Keratinocyte (primary cell): ENCODE data around the gene NANOS3. TPM values are rescaled to one million over a fixed set of nuclear protein-coding genes. Genes with fewer than 3 reads are reported as not detected.

Source experiments
- DNase-seq: peaks from one replicate; pipeline ENCODE4 v3.0.0-alpha.2; 2011; ENCODE audit warnings: low read depth, missing footprints, low spot score
- FAIRE-seq: peaks from 2 replicates; lab custom pipeline; 2011; peaks lifted over from hg19 to GRCh38; lab: Jason Lieb, UNC
- H2AFZ ChIP-seq: 2 replicates; pipeline ENCODE4 v1.6.0; 2012; ENCODE audit warnings: low read length, control low read depth, inconsistent platforms; ENCODE audit not compliant: control insufficient read depth
- H3K27ac ChIP-seq: 2 replicates; pipeline ENCODE4 v1.5.1; 2011; ENCODE audit warnings: low read length; ENCODE audit not compliant: control insufficient read depth, insufficient read depth
- H3K27me3 ChIP-seq: 3 replicates; pipeline ENCODE4 v1.6.0; 2011; ENCODE audit warnings: low read length; ENCODE audit not compliant: control insufficient read depth, insufficient read depth; ENCODE audit errors: extremely low read depth
- H3K36me3 ChIP-seq, 2 experiments: 2 replicates in 1 of 2; 3 replicates in 1 of 2; pipeline ENCODE4 v1.5.1; 2011; ENCODE audit warnings: low read length in 2 of 2, mild to moderate bottlenecking in 1 of 2; ENCODE audit not compliant: control insufficient read depth in 2 of 2, insufficient read depth in 2 of 2; ENCODE audit errors: extremely low read depth in 1 of 2
- H3K4me1 ChIP-seq: 3 replicates; pipeline ENCODE4 v1.5.1; 2011; ENCODE audit warnings: low read length; ENCODE audit not compliant: control insufficient read depth, insufficient read depth; ENCODE audit errors: extremely low read depth
- H3K4me2 ChIP-seq: 3 replicates; pipeline ENCODE4 v1.6.0; 2011; ENCODE audit warnings: low read depth, low read length; ENCODE audit not compliant: control insufficient read depth, insufficient read depth; ENCODE audit errors: extremely low read depth
- H3K4me3 ChIP-seq, 3 experiments: fragments of 200-600 bp in 1 of 3; sonication (generic) in 1 of 3; 2 replicates in 2 of 3; 3 replicates in 1 of 3; pipeline ENCODE4 v1.5.1; 2011 to 2016; ENCODE audit warnings: low read length in 3 of 3, mild to moderate bottlenecking in 3 of 3, control low read depth in 2 of 3, inconsistent platforms in 1 of 3, low read depth in 1 of 3, mixed read lengths in 1 of 3, mixed run types in 1 of 3, moderate library complexity in 1 of 3; ENCODE audit not compliant: control insufficient read depth in 2 of 3, insufficient read depth in 2 of 3; ENCODE audit errors: extremely low read depth in 1 of 3
- H3K79me2 ChIP-seq: 2 replicates; pipeline ENCODE4 v1.6.0; 2012; ENCODE audit warnings: low read length; ENCODE audit not compliant: control insufficient read depth, insufficient read depth
- H3K9ac ChIP-seq: 3 replicates; pipeline ENCODE4 v1.6.0; 2011; ENCODE audit warnings: low read length; ENCODE audit not compliant: control insufficient read depth, insufficient read depth; ENCODE audit errors: extremely low read depth
- H3K9me1 ChIP-seq: 3 replicates; pipeline ENCODE4 v1.6.0; 2011; ENCODE audit warnings: low read length; ENCODE audit not compliant: control insufficient read depth, insufficient read depth; ENCODE audit errors: extremely low read depth
- H3K9me3 ChIP-seq: 2 replicates; pipeline ENCODE4 v1.5.1; 2012; ENCODE audit warnings: low read depth, low read length; ENCODE audit not compliant: control insufficient read depth
- H4K20me1 ChIP-seq: 3 replicates; pipeline ENCODE4 v1.6.0; 2011; ENCODE audit warnings: low read length; ENCODE audit not compliant: control insufficient read depth, insufficient read depth; ENCODE audit errors: extremely low read depth
- EZH2 ChIP-seq: IDR thresholded peaks from one replicate; pipeline ENCODE4 v1.6.1; 2012; ENCODE audit warnings: inconsistent platforms, mild to moderate bottlenecking, low read length, moderate library complexity
- dilution Hi-C: fragments of 300-500 bp; cut with MboI; formaldehyde crosslinking; loops from one replicate; pipeline ENCODE4 v1.7.0; 2020; ENCODE audit warnings: low sequenced_read_pairs; ENCODE audit not compliant: extremely low pct_ligation_motif_present
- polyA plus RNA-seq, 5 experiments: library from polyadenylated mRNA; depleted of rRNA in 3 of 5; stranded (reverse) in 3 of 5; stranded (forward) in 1 of 5; unstranded in 1 of 5; fragments of >200 nt; gene quantifications; 1 replicate in 1 of 5; 2 replicates in 3 of 5; 3 replicates in 1 of 5; pipeline versions ENCODE4 v1.2.1 to v1.2.3, GENCODE V29; 2011 to 2012; ENCODE audit warnings: missing spikeins in 2 of 5, low read depth in 1 of 5, low replicate concordance in 1 of 5
- TF ChIP-seq, protein P1 (sequence below), 3 experiments: IDR thresholded peaks in 1 of 3; conservative IDR thresholded peaks in 1 of 3; optimal IDR thresholded peaks in 1 of 3; 2 replicates in 2 of 3; 3 replicates in 1 of 3; pipeline versions ENCODE3 to v1.5.1; 2011; ENCODE audit warnings: low read length in 3 of 3, mild to moderate bottlenecking in 3 of 3, moderate library complexity in 2 of 3, control low read depth in 1 of 3, inconsistent platforms in 1 of 3; ENCODE audit not compliant: insufficient read depth in 2 of 3; ENCODE audit errors: extremely low read depth in 1 of 3

NANOS3 gene
- polyA plus RNA-seq, 1 donor (not counting 4 experiments of a cell fraction or from before 2014, with no cell fraction given), result 0.18 TPM

DNA sequence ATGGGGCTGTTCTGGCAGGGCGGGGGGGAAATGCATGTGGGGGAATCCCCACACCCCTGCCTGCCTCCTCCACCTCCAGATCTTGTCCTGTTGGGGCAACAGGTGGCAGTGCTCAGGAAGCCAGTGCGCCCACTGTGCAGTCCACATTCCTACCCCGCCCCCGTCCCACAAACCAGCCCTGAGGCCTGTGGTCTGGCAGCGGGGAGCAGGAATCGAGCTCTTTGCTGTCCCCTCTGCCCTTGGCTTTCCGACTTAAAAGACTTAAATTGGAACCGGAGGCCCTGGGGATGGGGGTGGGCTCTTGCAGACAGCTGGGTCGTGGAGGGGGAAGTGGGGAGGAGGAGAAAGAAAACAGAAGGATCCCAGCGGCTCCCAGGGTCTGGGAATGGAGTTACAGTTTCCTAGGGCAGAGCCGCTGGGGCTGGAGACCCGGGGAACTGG, 4.3 kb downstream of the NANOS3 start:
- Histone ChIP-seq H3K9ac (no peak overlapping the region), H2AFZ (no peak overlapping the region), H3K9me1 (peaks cover 2% of the 10 kb centered on the region), H4K20me1 (no peaks in the 10 kb centered on the region), H3K27ac (no peak overlapping the region), H3K4me2 (no peak overlapping the region), H3K4me3 (no peak overlapping the region), H3K36me3 (no peaks in the 10 kb centered on the region), H3K27me3 (peaks cover 8% of the 10 kb centered on the region), H3K79me2 (no peaks in the 10 kb centered on the region), H3K9me3 (no peaks in the 10 kb centered on the region), H3K4me1 (peaks cover 11% of the 10 kb centered on the region)
- no peak for TF ChIP-seq EZH2
- TF ChIP-seq, protein P1, sequence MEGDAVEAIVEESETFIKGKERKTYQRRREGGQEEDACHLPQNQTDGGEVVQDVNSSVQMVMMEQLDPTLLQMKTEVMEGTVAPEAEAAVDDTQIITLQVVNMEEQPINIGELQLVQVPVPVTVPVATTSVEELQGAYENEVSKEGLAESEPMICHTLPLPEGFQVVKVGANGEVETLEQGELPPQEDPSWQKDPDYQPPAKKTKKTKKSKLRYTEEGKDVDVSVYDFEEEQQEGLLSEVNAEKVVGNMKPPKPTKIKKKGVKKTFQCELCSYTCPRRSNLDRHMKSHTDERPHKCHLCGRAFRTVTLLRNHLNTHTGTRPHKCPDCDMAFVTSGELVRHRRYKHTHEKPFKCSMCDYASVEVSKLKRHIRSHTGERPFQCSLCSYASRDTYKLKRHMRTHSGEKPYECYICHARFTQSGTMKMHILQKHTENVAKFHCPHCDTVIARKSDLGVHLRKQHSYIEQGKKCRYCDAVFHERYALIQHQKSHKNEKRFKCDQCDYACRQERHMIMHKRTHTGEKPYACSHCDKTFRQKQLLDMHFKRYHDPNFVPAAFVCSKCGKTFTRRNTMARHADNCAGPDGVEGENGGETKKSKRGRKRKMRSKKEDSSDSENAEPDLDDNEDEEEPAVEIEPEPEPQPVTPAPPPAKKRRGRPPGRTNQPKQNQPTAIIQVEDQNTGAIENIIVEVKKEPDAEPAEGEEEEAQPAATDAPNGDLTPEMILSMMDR (optimal IDR thresholded peaks at IDR 0.05 in 1 of 3, IDR thresholded peaks at IDR 0.05 in 1 of 3, conservative IDR thresholded peaks at IDR 0.05 in 1 of 3; ENCODE audit: extremely low read depth in 1 of 3, insufficient read depth in 2 of 3, low read length in 3 of 3), result no peak
- no peak for DNase-seq
- no peak for FAIRE-seq
- dilution Hi-C loops, result no loop called here

DNA sequence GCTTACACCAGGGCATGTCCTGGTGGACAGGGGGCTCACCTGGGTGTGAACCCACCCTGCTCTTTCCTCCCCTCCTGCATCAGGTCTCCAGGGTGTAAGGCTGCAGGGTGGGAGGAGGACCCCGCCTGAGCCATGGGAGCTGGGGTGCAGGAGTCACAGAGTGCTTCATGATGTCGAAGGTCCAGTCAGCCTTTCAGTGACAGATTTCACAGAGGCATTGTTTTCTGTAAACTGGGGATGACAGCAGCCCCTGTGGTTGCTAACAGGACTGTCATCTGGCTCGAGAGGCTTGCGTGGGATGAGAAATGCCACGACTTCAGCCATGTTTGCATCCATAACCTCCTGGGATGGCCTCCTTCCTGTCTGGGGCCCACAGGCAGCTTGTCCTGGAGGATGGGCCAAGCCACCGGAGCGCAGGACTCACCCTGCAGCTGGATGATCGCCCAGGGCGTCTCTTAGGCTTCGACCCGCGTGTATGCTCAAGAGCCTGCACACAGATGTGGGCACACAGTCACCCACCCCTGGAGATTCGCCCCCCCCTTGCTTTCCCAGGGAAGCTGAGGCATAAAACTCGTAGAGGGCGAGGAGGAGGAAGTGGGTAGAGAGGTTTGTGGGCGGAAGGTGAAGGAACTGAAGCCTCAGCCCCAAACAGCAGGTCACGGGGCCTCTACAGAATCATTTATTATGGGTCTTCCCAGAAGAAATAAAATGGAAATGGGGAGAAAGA, 4.9 kb downstream of the NANOS3 start:
- H3K9me3 ChIP-seq, result no peaks in the 10 kb centered on the region
- peaks cover 11% of the 10 kb centered on the region for H3K4me1 ChIP-seq
- FAIRE-seq (no peak), DNase-seq (no peak)
- TF ChIP-seq, protein P1 (optimal IDR thresholded peaks at IDR 0.05 in 1 of 3, IDR thresholded peaks at IDR 0.05 in 1 of 3, conservative IDR thresholded peaks at IDR 0.05 in 1 of 3; ENCODE audit: extremely low read depth in 1 of 3, insufficient read depth in 2 of 3, low read length in 3 of 3), result no peak
- TF ChIP-seq EZH2, result no peak
- peaks cover 8% of the 10 kb centered on the region for H3K27me3 ChIP-seq
- no peak overlapping the region for H3K4me3 ChIP-seq
- no peak overlapping the region for H3K27ac ChIP-seq
- no peak overlapping the region for H2AFZ ChIP-seq
- H3K36me3 ChIP-seq, result no peaks in the 10 kb centered on the region
- no peak overlapping the region for H3K9ac ChIP-seq
- H3K9me1 ChIP-seq, result peaks cover 2% of the 10 kb centered on the region
- H3K79me2 ChIP-seq, result no peaks in the 10 kb centered on the region
- no peaks in the 10 kb centered on the region for H4K20me1 ChIP-seq
- no peak overlapping the region for H3K4me2 ChIP-seq
- dilution Hi-C loops, result no loop called here
